Esophagus squamous epithelium (tissue), 4 donors: ENCODE data around the gene PDSS2.

ENCODE experiments used
- POLR2A ChIP-seq, 4 donors: fragments of 450-650 bp; IDR thresholded peaks; one replicate each; pipeline ENCODE4 v1.6.1; 2017; ENCODE audit warnings: antibody characterized with exemption in 4 of 4, mild to moderate bottlenecking in 4 of 4, moderate library complexity in 3 of 4
- TF ChIP-seq, protein P1 (sequence below), 6 experiments: fragments of 450-650 bp in 4 of 6; fragments of 200-600 bp in 2 of 6; sonication (generic) in 2 of 6; IDR thresholded peaks; one replicate each; pipeline ENCODE4 v1.5.1; 2016 to 2019; ENCODE audit warnings: antibody characterized with exemption in 6 of 6, mild to moderate bottlenecking in 4 of 6, moderate library complexity in 4 of 6

DNA sequence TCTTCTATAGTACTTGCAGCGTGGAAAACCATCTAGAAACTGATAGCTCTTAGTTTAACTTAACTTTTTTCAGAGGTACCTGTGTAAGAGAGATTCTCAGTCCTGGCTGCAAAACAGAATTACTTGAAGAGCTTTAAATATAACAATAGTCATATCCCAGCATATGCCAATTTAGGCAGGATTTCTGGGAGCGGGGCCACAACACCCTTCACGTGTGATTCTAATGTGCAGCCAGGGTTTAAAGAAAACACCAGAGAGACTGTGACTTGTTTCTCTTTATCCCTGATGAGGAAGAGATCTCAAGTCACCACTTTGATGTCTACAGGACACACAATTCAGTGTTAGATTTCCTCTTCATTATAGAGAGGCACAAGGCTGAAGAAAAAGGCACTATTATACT, 103.7 kb downstream of the PDSS2 start:
- TF ChIP-seq POLR2A (IDR thresholded peaks at IDR 0.05), result no peak
- TF ChIP-seq, protein P1, sequence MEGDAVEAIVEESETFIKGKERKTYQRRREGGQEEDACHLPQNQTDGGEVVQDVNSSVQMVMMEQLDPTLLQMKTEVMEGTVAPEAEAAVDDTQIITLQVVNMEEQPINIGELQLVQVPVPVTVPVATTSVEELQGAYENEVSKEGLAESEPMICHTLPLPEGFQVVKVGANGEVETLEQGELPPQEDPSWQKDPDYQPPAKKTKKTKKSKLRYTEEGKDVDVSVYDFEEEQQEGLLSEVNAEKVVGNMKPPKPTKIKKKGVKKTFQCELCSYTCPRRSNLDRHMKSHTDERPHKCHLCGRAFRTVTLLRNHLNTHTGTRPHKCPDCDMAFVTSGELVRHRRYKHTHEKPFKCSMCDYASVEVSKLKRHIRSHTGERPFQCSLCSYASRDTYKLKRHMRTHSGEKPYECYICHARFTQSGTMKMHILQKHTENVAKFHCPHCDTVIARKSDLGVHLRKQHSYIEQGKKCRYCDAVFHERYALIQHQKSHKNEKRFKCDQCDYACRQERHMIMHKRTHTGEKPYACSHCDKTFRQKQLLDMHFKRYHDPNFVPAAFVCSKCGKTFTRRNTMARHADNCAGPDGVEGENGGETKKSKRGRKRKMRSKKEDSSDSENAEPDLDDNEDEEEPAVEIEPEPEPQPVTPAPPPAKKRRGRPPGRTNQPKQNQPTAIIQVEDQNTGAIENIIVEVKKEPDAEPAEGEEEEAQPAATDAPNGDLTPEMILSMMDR (IDR thresholded peaks at IDR 0.05), result no peak
